Mesendoderm (in vitro differentiated cells): ENCODE results near the gene LCE1C.

Source experiments
- DNase-seq: peaks from one replicate; pipeline ENCODE4 v3.0.0; 2013
- H2AK5ac ChIP-seq: 2 replicates; pipeline ENCODE4 v1.6.1; 2013; ENCODE audit warnings: low read length, inconsistent platforms
- H2BK120ac ChIP-seq: 2 replicates; pipeline ENCODE4 v1.6.1; 2013; ENCODE audit warnings: low read depth, mild to moderate bottlenecking, low read length, moderate library complexity, mixed read lengths
- H2BK15ac ChIP-seq: replicated peaks from 2 replicates; pipeline ENCODE4 v1.6.1; 2013; ENCODE audit warnings: low read depth, mild to moderate bottlenecking, moderate library complexity
- H2BK5ac ChIP-seq: 2 replicates; pipeline ENCODE4 v1.6.1; 2013; ENCODE audit warnings: low read length, inconsistent platforms
- H3K18ac ChIP-seq: 2 replicates; pipeline ENCODE4 v1.6.1; 2013; ENCODE audit warnings: mild to moderate bottlenecking, low read length, mixed read lengths
- H3K23ac ChIP-seq: one replicate; pipeline ENCODE4 v1.6.1; 2013; ENCODE audit warnings: low read length
- H3K27ac ChIP-seq: 2 replicates; pipeline ENCODE4 v1.5.1; 2013; ENCODE audit warnings: low read depth, mild to moderate bottlenecking, inconsistent platforms, low read length, moderate library complexity
- H3K27me3 ChIP-seq: 2 replicates; pipeline ENCODE4 v1.6.1; 2013; ENCODE audit warnings: low read length, control low read depth, mild to moderate bottlenecking, inconsistent platforms; ENCODE audit not compliant: insufficient read depth, poor library complexity
- H3K36me3 ChIP-seq: 2 replicates; pipeline ENCODE4 v1.6.1; 2013; ENCODE audit warnings: low read length, inconsistent platforms; ENCODE audit not compliant: control insufficient read depth, insufficient read depth
- H3K4ac ChIP-seq: one replicate; pipeline ENCODE4 v1.6.1; 2013; ENCODE audit warnings: low read depth, mild to moderate bottlenecking, low read length, moderate library complexity
- H3K4me1 ChIP-seq: 2 replicates; pipeline ENCODE4 v1.6.1; 2013; ENCODE audit warnings: low read depth, low read length, inconsistent platforms; ENCODE audit not compliant: control insufficient read depth
- H3K4me2 ChIP-seq: 2 replicates; pipeline ENCODE4 v1.6.1; 2013; ENCODE audit warnings: low read length
- H3K4me3 ChIP-seq: 2 replicates; pipeline ENCODE4 v1.5.1; 2013; ENCODE audit warnings: mild to moderate bottlenecking, low read length
- H3K56ac ChIP-seq: one replicate; pipeline ENCODE4 v1.6.1; 2013; ENCODE audit warnings: low read length
- H3K79me1 ChIP-seq: 2 replicates; pipeline ENCODE4 v1.6.1; 2013; ENCODE audit warnings: low read length, inconsistent platforms
- H3K79me2 ChIP-seq: 2 replicates; pipeline ENCODE4 v1.6.1; 2013; ENCODE audit warnings: mild to moderate bottlenecking, low read length; ENCODE audit not compliant: control insufficient read depth, insufficient read depth
- H3K9ac ChIP-seq: 2 replicates; pipeline ENCODE4 v1.6.1; 2013; ENCODE audit warnings: low read length, inconsistent platforms
- H4K5ac ChIP-seq: one replicate; pipeline ENCODE4 v1.6.1; 2013; ENCODE audit warnings: low read length
- H4K8ac ChIP-seq: one replicate; pipeline ENCODE4 v1.6.1; 2013; ENCODE audit warnings: low read depth, mild to moderate bottlenecking, control low read depth, low read length, moderate library complexity
- WGBS: extraction: QIAGEN DNeasy Blood & Tissue Kit; methylation state at CpG from one replicate; pipeline ENCODE4 v1.1.7; 2013; ENCODE audit warnings: low lambda C conversion rate, missing lambda C conversion rate; ENCODE audit not compliant: insufficient coverage; ENCODE audit errors: extremely low coverage; 5-methylcytosine and 5-hydroxymethylcytosine counted together

Gene LCE1C

DNA sequence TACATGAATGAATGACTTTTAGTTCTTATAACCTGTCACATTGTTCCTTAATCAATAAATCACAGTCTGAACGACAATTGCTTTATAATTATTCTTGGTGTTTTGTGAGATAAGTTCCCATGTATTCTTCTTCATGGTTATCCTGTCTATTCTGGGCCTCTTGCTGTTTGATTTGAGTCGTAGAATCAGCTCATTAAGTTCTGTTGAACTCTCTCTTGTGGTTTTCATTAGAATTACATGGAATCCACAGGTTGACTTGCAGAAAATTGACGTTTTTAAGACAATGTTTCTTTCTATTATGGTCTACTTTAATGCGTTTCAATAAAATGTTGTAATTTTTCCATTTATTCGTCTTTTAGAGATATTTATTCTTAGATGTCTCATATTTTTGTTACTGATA is 16.8 kb upstream of the LCE1C start:
- no peak overlapping the region for H3K4me2 ChIP-seq
- no peak overlapping the region for H2BK120ac ChIP-seq
- H3K23ac ChIP-seq = no peak overlapping the region
- no peaks in the 10 kb centered on the region for H3K79me1 ChIP-seq
- H2AK5ac ChIP-seq = no peak overlapping the region
- no peak overlapping the region for H4K5ac ChIP-seq
- H3K4me3 ChIP-seq = no peak overlapping the region
- no peaks in the 10 kb centered on the region for H3K27me3 ChIP-seq
- no peak overlapping the region for H2BK15ac ChIP-seq
- H3K56ac ChIP-seq = no peak overlapping the region
- no peaks in the 10 kb centered on the region for H3K79me2 ChIP-seq
- no peak for DNase-seq
- no peak overlapping the region for H3K18ac ChIP-seq
- WGBS = no CpG with 5 or more reads among the region's 5 CpGs
- H3K36me3 ChIP-seq = no peaks in the 10 kb centered on the region
- no peak overlapping the region for H3K27ac ChIP-seq
- H4K8ac ChIP-seq = no peak overlapping the region
- H3K4me1 ChIP-seq = no peaks in the 10 kb centered on the region
- H3K4ac ChIP-seq = no peak overlapping the region
- H3K9ac ChIP-seq = no peak overlapping the region
- H2BK5ac ChIP-seq = no peak overlapping the region

DNA sequence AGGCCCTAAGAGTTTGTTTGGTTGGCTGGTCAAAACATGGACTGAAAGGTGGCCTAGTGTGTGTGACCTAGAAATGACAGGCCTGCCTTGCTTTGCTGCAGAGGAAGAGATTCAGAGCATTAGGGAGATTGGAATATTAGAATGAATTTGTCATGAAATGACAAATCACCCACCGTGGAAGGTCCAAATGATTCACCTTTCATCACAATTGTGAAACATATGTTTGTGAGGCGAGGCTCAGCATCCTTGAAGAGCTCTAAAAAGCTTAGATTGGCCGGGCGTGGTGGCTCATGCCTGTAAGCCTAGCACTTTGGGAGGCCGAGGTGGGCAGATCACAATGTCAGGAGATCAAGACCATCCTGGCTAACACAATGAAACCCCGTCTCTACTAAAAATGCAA is 10.9 kb upstream of the LCE1C start:
- Histone ChIP-seq H3K56ac (no peak overlapping the region), H3K4me2 (no peak overlapping the region), H4K5ac (no peak overlapping the region), H2BK120ac (no peak overlapping the region), H2BK5ac (no peak overlapping the region), H3K4ac (no peak overlapping the region), H3K4me1 (no peaks in the 10 kb centered on the region), H2AK5ac (no peak overlapping the region), H3K18ac (no peak overlapping the region), H3K36me3 (no peaks in the 10 kb centered on the region), H3K27me3 (no peaks in the 10 kb centered on the region), H4K8ac (no peak overlapping the region), H2BK15ac (no peak overlapping the region), H3K4me3 (no peak overlapping the region), H3K9ac (no peak overlapping the region), H3K23ac (no peak overlapping the region), H3K79me2 (no peaks in the 10 kb centered on the region), H3K27ac (no peak overlapping the region), H3K79me1 (no peaks in the 10 kb centered on the region)
- no peak for DNase-seq
- WGBS = no CpG with 5 or more reads among the region's 6 CpGs

DNA sequence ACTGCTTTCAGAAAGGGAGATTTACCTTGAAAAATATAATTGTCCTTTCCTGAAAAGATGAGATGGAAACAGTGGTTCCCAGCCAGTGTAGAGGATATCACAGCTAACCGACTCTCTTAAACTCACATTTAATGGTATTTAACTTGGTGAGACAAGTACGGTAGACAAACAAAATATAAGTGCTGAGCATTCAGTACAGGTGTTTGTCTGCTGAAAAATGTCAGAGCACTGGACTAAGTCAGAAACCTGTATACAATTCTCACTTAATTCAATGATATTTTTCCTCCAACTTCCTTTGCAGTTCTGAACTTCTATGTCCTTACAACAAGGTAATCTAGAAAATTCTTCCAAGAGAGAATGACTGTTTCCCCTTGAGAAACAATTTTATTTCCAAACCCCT is 5.2 kb upstream of the LCE1C start, which contains the start of gene LCE1B:
LCE1B (plus strand) TSS at position 301 of the 400 bp plus-strand sequence. CDS start 476 bp downstream, outside the sequence.
- H2AK5ac ChIP-seq = no peak within 1 kb of the TSS
- no peak within 1 kb of the TSS for H2BK5ac ChIP-seq
- DNase-seq = no peak
- no peak within 1 kb of the TSS for H4K5ac ChIP-seq
- H2BK120ac ChIP-seq = no peak within 1 kb of the TSS
- no peaks in the 10 kb centered on the region for H3K79me1 ChIP-seq
- no peak within 1 kb of the TSS for H3K56ac ChIP-seq
- WGBS = no CpG with 5 or more reads among the region's 2 CpGs
- H3K79me2 ChIP-seq = no peaks in the 10 kb centered on the region
- no peak within 1 kb of the TSS for H3K23ac ChIP-seq
- no peak within 1 kb of the TSS for H3K4me3 ChIP-seq
- no peak within 1 kb of the TSS for H3K27ac ChIP-seq
- H2BK15ac ChIP-seq = no peak within 1 kb of the TSS
- H3K18ac ChIP-seq = no peak within 1 kb of the TSS
- no peak within 1 kb of the TSS for H3K9ac ChIP-seq
- H3K4ac ChIP-seq = no peak within 1 kb of the TSS
- H3K27me3 ChIP-seq = no peaks in the 10 kb centered on the region
- H3K4me2 ChIP-seq = no peak within 1 kb of the TSS
- no peaks in the 10 kb centered on the region for H3K4me1 ChIP-seq
- no peaks in the 10 kb centered on the region for H3K36me3 ChIP-seq
- H4K8ac ChIP-seq = no peak within 1 kb of the TSS

DNA sequence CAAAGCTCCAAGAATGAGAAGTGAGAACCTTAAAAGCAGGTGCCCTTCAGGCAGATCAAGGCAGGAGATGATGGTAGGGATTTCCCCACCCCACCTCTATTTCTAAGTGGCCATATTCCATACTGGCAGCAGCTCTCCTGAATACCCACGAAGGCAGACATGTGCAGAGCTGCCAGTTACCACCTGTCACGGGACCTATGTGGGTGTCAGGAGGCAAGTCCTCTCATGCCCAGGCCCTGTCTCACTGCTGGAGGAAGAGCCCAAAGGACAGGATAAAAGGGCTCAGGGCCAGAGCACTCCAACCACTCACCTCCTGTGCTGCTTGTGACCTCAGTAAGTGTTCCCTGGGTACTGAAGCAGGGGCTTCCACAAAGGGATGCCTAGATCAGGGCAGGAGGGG is 4.6 kb upstream of the LCE1C start:
- WGBS = no CpG with 5 or more reads among the region's 2 CpGs
- Histone ChIP-seq H3K79me1 (no peaks in the 10 kb centered on the region), H2AK5ac (no peak overlapping the region), H3K56ac (no peak overlapping the region), H2BK120ac (no peak overlapping the region), H4K5ac (no peak overlapping the region), H2BK15ac (no peak overlapping the region), H3K36me3 (no peaks in the 10 kb centered on the region), H3K4me1 (no peaks in the 10 kb centered on the region), H4K8ac (no peak overlapping the region), H3K4ac (no peak overlapping the region), H3K4me2 (no peak overlapping the region), H2BK5ac (no peak overlapping the region), H3K27me3 (no peaks in the 10 kb centered on the region), H3K18ac (no peak overlapping the region), H3K9ac (no peak overlapping the region), H3K4me3 (no peak overlapping the region), H3K23ac (no peak overlapping the region), H3K79me2 (no peaks in the 10 kb centered on the region), H3K27ac (no peak overlapping the region)
- no peak for DNase-seq

DNA sequence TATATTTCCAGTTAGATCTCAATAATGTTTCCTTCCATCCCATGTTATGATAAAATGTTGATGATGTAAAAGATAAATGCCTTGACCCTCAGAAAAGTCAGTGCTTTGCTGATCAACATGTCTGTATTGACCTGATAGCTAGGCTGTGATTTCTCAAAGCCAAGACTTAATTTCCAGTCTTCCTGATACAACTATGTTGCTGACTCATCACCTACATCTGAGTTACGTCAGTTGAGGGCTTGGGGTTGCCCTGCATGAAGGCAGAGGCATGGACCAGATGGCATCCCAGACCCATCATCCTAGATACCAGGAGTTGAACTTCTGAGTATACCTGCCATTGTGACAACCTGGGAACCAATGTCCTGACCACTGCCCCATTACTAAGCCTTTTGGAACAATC is 5.1 kb downstream of the LCE1C start:
- Histone ChIP-seq H2BK120ac (no peak overlapping the region), H3K18ac (no peak overlapping the region), H3K27me3 (no peaks in the 10 kb centered on the region), H3K56ac (no peak overlapping the region), H2BK5ac (no peak overlapping the region), H3K4me2 (no peak overlapping the region), H2AK5ac (no peak overlapping the region), H3K27ac (no peak overlapping the region), H3K79me2 (no peaks in the 10 kb centered on the region), H3K4ac (no peak overlapping the region), H3K23ac (no peak overlapping the region), H3K79me1 (no peaks in the 10 kb centered on the region), H3K9ac (no peak overlapping the region), H3K36me3 (no peaks in the 10 kb centered on the region), H4K5ac (no peak overlapping the region), H3K4me3 (no peak overlapping the region), H2BK15ac (no peak overlapping the region), H3K4me1 (no peaks in the 10 kb centered on the region), H4K8ac (no peak overlapping the region)
- no CpG with 5 or more reads among the region's 1 CpG for WGBS
- DNase-seq = no peak

DNA sequence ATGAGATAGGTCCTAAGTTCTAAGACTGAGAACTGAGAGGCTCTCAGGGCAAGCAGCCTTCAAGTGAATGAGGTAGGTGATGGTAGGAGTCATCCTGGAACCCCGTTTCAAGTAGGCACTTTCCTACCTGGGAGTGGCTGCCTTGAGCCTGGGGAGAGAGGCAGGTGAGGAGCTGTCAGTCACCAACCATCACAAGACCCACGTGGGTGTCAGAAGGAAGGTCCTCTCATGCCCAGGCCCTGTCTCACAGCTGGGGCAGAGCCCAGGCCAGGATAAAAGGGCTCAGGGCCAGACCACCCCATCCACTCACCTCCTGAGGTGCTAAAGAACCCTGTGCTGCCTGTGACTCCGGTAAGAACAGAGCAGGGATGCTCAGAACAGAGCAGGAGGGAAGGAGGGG is 10.0 kb downstream of the LCE1C start, which contains the start of gene LCE1D:
LCE1D (plus strand) TSS at position 301 of the 400 bp plus-strand sequence. CDS start 1,074 bp downstream, outside the sequence.
- H2BK120ac ChIP-seq = no peak within 1 kb of the TSS

More for the DNA sequence above, 10.0 kb downstream of the LCE1C start, which contains the start of gene LCE1D:
- no peak within 1 kb of the TSS for H3K27ac ChIP-seq
- no peak within 1 kb of the TSS for H3K4me3 ChIP-seq
- no peak within 1 kb of the TSS for H2BK15ac ChIP-seq
- no peaks in the 10 kb centered on the region for H3K4me1 ChIP-seq
- no peak within 1 kb of the TSS for H2BK5ac ChIP-seq
- H4K8ac ChIP-seq = no peak within 1 kb of the TSS
- H4K5ac ChIP-seq = no peak within 1 kb of the TSS
- WGBS = no CpG with 5 or more reads among the region's 3 CpGs
- H3K18ac ChIP-seq = no peak within 1 kb of the TSS
- no peaks in the 10 kb centered on the region for H3K79me2 ChIP-seq
- H3K79me1 ChIP-seq = no peaks in the 10 kb centered on the region
- H3K4me2 ChIP-seq = no peak within 1 kb of the TSS
- H3K4ac ChIP-seq = no peak within 1 kb of the TSS
- H3K23ac ChIP-seq = no peak within 1 kb of the TSS
- H2AK5ac ChIP-seq = no peak within 1 kb of the TSS
- no peak within 1 kb of the TSS for H3K9ac ChIP-seq
- DNase-seq = no peak
- H3K27me3 ChIP-seq = no peaks in the 10 kb centered on the region
- H3K36me3 ChIP-seq = no peaks in the 10 kb centered on the region
- H3K56ac ChIP-seq = no peak within 1 kb of the TSS
